GM23248 (cell line): ENCODE results near the gene ELOVL6. TPM values are rescaled to one million over a fixed set of nuclear protein-coding genes. Genes with fewer than 3 reads are reported as not detected.
"Not testable (repeated sequence)": the region's sequence is repeated elsewhere in the genome, so short reads cannot be mapped to it uniquely, and the experiment has no call there.

Source experiments
- DNase-seq: peaks from one replicate; pipeline ENCODE4 v3.0.0-alpha.2; 2015
- H2AFZ ChIP-seq: fragments of 200-600 bp; sonication (generic); 2 replicates; pipeline ENCODE4 v1.6.1; 2016; ENCODE audit warnings: antibody characterized with exemption
- H3F3A ChIP-seq: fragments of 200-600 bp; sonication (generic); 2 replicates; pipeline ENCODE4 v1.6.1; 2016; ENCODE audit warnings: mild to moderate bottlenecking, antibody characterized with exemption, mixed run types; ENCODE audit not compliant: insufficient read depth
- H3K27ac ChIP-seq: fragments of 200-600 bp; sonication (generic); 2 replicates; pipeline ENCODE4 v1.5.1; 2016; ENCODE audit warnings: mild to moderate bottlenecking
- H3K27me3 ChIP-seq: fragments of 200-600 bp; sonication (generic); replicated peaks from 2 replicates; pipeline ENCODE4 v1.6.1; 2016; ENCODE audit warnings: mild to moderate bottlenecking; ENCODE audit not compliant: insufficient read depth
- H3K36me3 ChIP-seq: fragments of 200-600 bp; sonication (generic); 2 replicates; pipeline ENCODE4 v1.6.1; 2016; ENCODE audit warnings: low read depth, mild to moderate bottlenecking
- H3K4me1 ChIP-seq: fragments of 200-600 bp; sonication (generic); 2 replicates; pipeline ENCODE4 v1.6.1; 2016; ENCODE audit warnings: mild to moderate bottlenecking; ENCODE audit not compliant: insufficient read depth
- H3K4me2 ChIP-seq: fragments of 200-600 bp; sonication (generic); one replicate; pipeline ENCODE4 v1.6.1; 2016; ENCODE audit warnings: mild to moderate bottlenecking; ENCODE audit not compliant: unreplicated experiment
- H3K4me3 ChIP-seq: fragments of 200-600 bp; sonication (generic); 2 replicates; pipeline ENCODE4 v1.5.1; 2016; ENCODE audit warnings: mild to moderate bottlenecking
- H3K79me2 ChIP-seq: fragments of 200-600 bp; sonication (generic); 2 replicates; pipeline ENCODE4 v1.6.1; 2016; ENCODE audit warnings: mild to moderate bottlenecking; ENCODE audit not compliant: insufficient read depth
- H3K9ac ChIP-seq: fragments of 200-600 bp; sonication (generic); 2 replicates; pipeline ENCODE4 v1.6.1; 2016; ENCODE audit warnings: mild to moderate bottlenecking
- H3K9me2 ChIP-seq: fragments of 200-600 bp; sonication (generic); 2 replicates; pipeline ENCODE4 v1.6.1; 2016; ENCODE audit warnings: mixed run types, mild to moderate bottlenecking, moderate library complexity; ENCODE audit not compliant: insufficient read depth
- H3K9me3 ChIP-seq: fragments of 200-600 bp; sonication (generic); one replicate; pipeline ENCODE4 v1.6.1; 2017; ENCODE audit warnings: low read depth
- H4K20me1 ChIP-seq: fragments of 200-600 bp; sonication (generic); 2 replicates; pipeline ENCODE4 v1.6.0; 2016; ENCODE audit not compliant: insufficient read depth
- EZH2 ChIP-seq: fragments of 200-600 bp; sonication (generic); IDR thresholded peaks from 2 replicates; pipeline ENCODE4 v1.6.1; 2018; ENCODE audit warnings: antibody characterized with exemption, mild to moderate bottlenecking; ENCODE audit not compliant: insufficient read depth, poor library complexity, severe bottlenecking
- EZH2phosphoT487 ChIP-seq: fragments of 200-600 bp; sonication (generic); IDR thresholded peaks from 2 replicates; pipeline ENCODE4 v1.6.1; 2018; ENCODE audit warnings: antibody characterized with exemption, moderate library complexity, mild to moderate bottlenecking, low read depth; ENCODE audit not compliant: insufficient read depth
- WGBS, 2 experiments: methylation state at CpG; one replicate each; pipeline ENCODE4 v1.1.6; 2015 to 2017; ENCODE audit warnings: low lambda C conversion rate in 2 of 2, low coverage in 1 of 2; ENCODE audit errors: missing lambda C conversion rate in 2 of 2; 5-methylcytosine and 5-hydroxymethylcytosine counted together
- in situ Hi-C: fragments of 300-500 bp; cut with MboI; formaldehyde crosslinking; loops from 2 replicates; pipeline ENCODE4 v1.15.0; 2020
- polyA plus RNA-seq: library from polyadenylated mRNA; unstranded; fragments of >200 nt; fragmentation: Nextera tagmentation; extraction: Ambion mirVana; gene quantifications from 2 replicates; pipeline ENCODE4 v1.2.1, GENCODE V29; 2016
- total RNA-seq: library from RNA; depleted of rRNA; stranded (reverse); fragments of >200 nt; shearing (Covaris generic); gene quantifications from 2 replicates; pipeline ENCODE4 v1.2.3, GENCODE V29; 2014

ELOVL6 gene
- total and polyA plus RNA-seq, 2 experiments from 2014 or later, result 8.0 to 13.2 TPM

GRCh38 chr4:110224142-110224541 is 25.7 kb upstream of the ELOVL6 start:
- no peak for DNase-seq
- Histone ChIP-seq H4K20me1 (no peaks in the 10 kb centered on the region), H3K9me3 (no peaks in the 10 kb centered on the region), H3K4me1 (peaks cover 6% of the 10 kb centered on the region; the same call in 1 of the 2 replicates), H3K27ac (no peak overlapping the region), H3K9me2 (no peaks in the 10 kb centered on the region), H3F3A (no peaks in the 10 kb centered on the region), H3K36me3 (no peaks in the 10 kb centered on the region), H2AFZ (no peak overlapping the region), H3K4me3 (no peak overlapping the region), H3K9ac (no peak overlapping the region), H3K79me2 (no peaks in the 10 kb centered on the region), H3K27me3 (0 out of 2 replicates have a peak, but pooled peaks cover 5% of the 10 kb centered on the region), H3K4me2 (no peak overlapping the region)
- in situ Hi-C loops, result loop anchor here (25.0 kb wide), 1 partner anchor 288 kb away; no protein-coding TSS in a partner anchor
- WGBS, 2 experiments, result 75% methylated on average over 2 of the region's 2 CpGs
- TF ChIP-seq EZH2phosphoT487 (no peak), EZH2 (no peak)

- H3K36me3 ChIP-seq, DNase-seq, H3K4me1 ChIP-seq, H3K27me3 ChIP-seq, H3K79me2 ChIP-seq, H3K4me2 ChIP-seq, H3K9me2 ChIP-seq, H3K4me3 ChIP-seq, H3K9ac ChIP-seq, H3F3A ChIP-seq, H3K27ac ChIP-seq, H4K20me1 ChIP-seq, H3K9me3 ChIP-seq, H2AFZ ChIP-seq: not testable (repeated sequence)
- WGBS, 2 experiments, result 75 to 77% methylated on average over 1 of the region's 1 CpG
- in situ Hi-C loops, result loop anchor here (25.0 kb wide), 1 partner anchor 293 kb away; no protein-coding TSS in a partner anchor
These were observed 20.5 kb upstream of the ELOVL6 start for GRCh38 chr4:110218935-110219334.

DNA sequence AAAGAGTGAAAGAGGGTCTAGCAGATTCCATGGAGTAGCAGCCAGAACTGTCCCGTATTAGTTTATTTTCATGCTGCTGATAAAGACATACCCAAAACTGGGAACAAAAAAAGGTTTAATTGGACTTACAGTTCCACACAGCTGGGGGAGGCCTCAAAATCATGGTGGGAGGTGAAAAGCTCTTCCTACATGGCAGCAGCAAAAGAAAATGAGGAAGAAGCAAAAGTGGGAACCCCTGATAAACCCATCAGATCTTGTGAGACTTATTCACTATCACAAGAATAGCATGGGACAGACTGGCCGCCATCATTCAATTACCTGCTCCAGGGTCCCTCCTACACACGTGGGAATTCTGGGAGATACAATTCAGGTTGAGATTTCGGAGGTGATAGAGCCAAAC is 18.8 kb upstream of the ELOVL6 start:
- 50 to 58% methylated on average over 4 of the region's 4 CpGs for WGBS, 2 experiments
- H3K9me2 ChIP-seq, H3K4me1 ChIP-seq, H3K27me3 ChIP-seq, H3F3A ChIP-seq, H3K4me3 ChIP-seq, DNase-seq, H3K36me3 ChIP-seq, H3K9me3 ChIP-seq, H2AFZ ChIP-seq, H3K9ac ChIP-seq, H4K20me1 ChIP-seq, H3K27ac ChIP-seq, H3K79me2 ChIP-seq, H3K4me2 ChIP-seq: not testable (repeated sequence)
- in situ Hi-C loops, result loop anchor here (25.0 kb wide), 1 partner anchor 295 kb away; no protein-coding TSS in a partner anchor

GRCh38 chr4:110216129-110216528 is 17.7 kb upstream of the ELOVL6 start:
- DNase-seq, result peak; percentile 48
- Histone ChIP-seq H3K4me2 (no peak overlapping the region), H3K4me3 (no peak overlapping the region)

DNA sequence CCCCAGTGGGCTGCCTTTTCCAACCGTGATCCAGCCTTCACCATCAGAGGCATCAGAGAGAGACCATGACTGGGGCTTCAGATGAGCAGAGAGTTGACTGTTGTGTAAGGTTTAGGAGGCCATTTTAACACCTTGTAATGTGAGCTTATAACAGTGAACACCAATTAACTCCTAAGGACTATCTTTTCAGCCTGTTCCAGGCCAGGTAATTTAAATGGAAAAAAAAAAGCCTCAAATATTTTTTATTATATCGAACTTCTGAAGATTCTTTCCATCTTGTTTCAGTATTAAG is 13.3 kb upstream of the ELOVL6 start:
- in situ Hi-C loops, result loop anchor here (25.0 kb wide), 1 partner anchor 301 kb away; no protein-coding TSS in a partner anchor
- H4K20me1 ChIP-seq, result no peaks in the 10 kb centered on the region
- H3K4me1 ChIP-seq, result no peaks in the 10 kb centered on the region
- no peaks in the 10 kb centered on the region for H3F3A ChIP-seq
- no peaks in the 10 kb centered on the region for H3K9me3 ChIP-seq
- H3K4me2 ChIP-seq, result no peak overlapping the region
- H2AFZ ChIP-seq, result no peak overlapping the region
- no peaks in the 10 kb centered on the region for H3K27me3 ChIP-seq
- no peaks in the 10 kb centered on the region for H3K79me2 ChIP-seq
- H3K27ac ChIP-seq, result no peak overlapping the region
- WGBS, 2 experiments, result 54 to 57% methylated on average over 2 of the region's 2 CpGs
- DNase-seq, result no peak
- H3K4me3 ChIP-seq, result no peak overlapping the region
- H3K36me3 ChIP-seq, result no peaks in the 10 kb centered on the region
- no peaks in the 10 kb centered on the region for H3K9me2 ChIP-seq
- no peak overlapping the region for H3K9ac ChIP-seq
- TF ChIP-seq EZH2phosphoT487 (no peak), EZH2 (no peak)

More at GRCh38 chr4:110216129-110216528, 17.7 kb upstream of the ELOVL6 start:
- no peak overlapping the region for H3K27ac ChIP-seq
- no peaks in the 10 kb centered on the region for H3K36me3 ChIP-seq
- no peaks in the 10 kb centered on the region for H3K79me2 ChIP-seq
- no peaks in the 10 kb centered on the region for H3K27me3 ChIP-seq
- H3K9me3 ChIP-seq, result no peaks in the 10 kb centered on the region
- no peaks in the 10 kb centered on the region for H4K20me1 ChIP-seq
- TF ChIP-seq EZH2 (no peak), EZH2phosphoT487 (no peak)
- no peak overlapping the region for H3K9ac ChIP-seq
- in situ Hi-C loops, result loop anchor here (25.0 kb wide), 1 partner anchor 296 kb away; no protein-coding TSS in a partner anchor
- H3K9me2 ChIP-seq, result no peaks in the 10 kb centered on the region
- H3K4me1 ChIP-seq, result no peaks in the 10 kb centered on the region
- 78% methylated on average over 6 of the region's 6 CpGs for WGBS, 2 experiments
- no peak overlapping the region for H2AFZ ChIP-seq
- no peaks in the 10 kb centered on the region for H3F3A ChIP-seq
